SK-N-SH (cell line): ENCODE measurements around the gene DEPP1. TPM values are rescaled to one million over a fixed set of nuclear protein-coding genes. Genes with fewer than 3 reads are reported as not detected.

ENCODE experiments used
- CTCF ChIP-seq: fragments of 200-600 bp; sonication (generic); IDR thresholded peaks from 2 replicates; pipeline ENCODE4 v1.6.1; 2017; ENCODE audit warnings: antibody characterized with exemption, mild to moderate bottlenecking, moderate library complexity
- FOSL2 ChIP-seq: IDR thresholded peaks from 2 replicates; pipeline ENCODE4 v1.4.0; 2012; ENCODE audit warnings: low read depth, mild to moderate bottlenecking, moderate library complexity, borderline replicate concordance
- FOXJ3 ChIP-seq: sonication (generic); formaldehyde crosslinking; IDR thresholded peaks from 2 replicates; pipeline ENCODE4 v1.5.1; 2020; ENCODE audit warnings: mild to moderate bottlenecking, missing genetic modification reagents
- NRF1 ChIP-seq: IDR thresholded peaks from 2 replicates; pipeline ENCODE4 v1.6.1; 2012; ENCODE audit warnings: low read depth, mild to moderate bottlenecking, low read length
- PBX3 ChIP-seq: IDR thresholded peaks from 2 replicates; pipeline ENCODE4; 2012
- RXRA ChIP-seq: IDR thresholded peaks from 2 replicates; pipeline ENCODE4 v1.4.0; 2012; ENCODE audit warnings: low read depth, mild to moderate bottlenecking, borderline replicate concordance
- TAF1 ChIP-seq: IDR thresholded peaks from 2 replicates; pipeline ENCODE4 v1.6.1; 2012; ENCODE audit warnings: low read depth, mild to moderate bottlenecking, low read length, moderate library complexity, borderline replicate concordance
- polyA plus RNA-seq, 3 experiments: library from polyadenylated mRNA; depleted of rRNA; stranded (reverse); fragments of >200 nt; gene quantifications; 2 replicates each; pipeline ENCODE4 v1.2.3, GENCODE V29; 2012

The DEPP1 gene
- polyA plus RNA-seq, 1 of the 3 experiments (the other 2 are of a cell fraction), result 5.3 TPM

GRCh38 chr10:44926751-44927351 is 51.8 kb downstream of the DEPP1 start (continued):
- no peak for TF ChIP-seq FOXJ3 (CRISPR knock-in tag)
- no peak for TF ChIP-seq TAF1
- TF ChIP-seq CTCF, result no peak
- TF ChIP-seq RXRA, result no peak
- no peak for TF ChIP-seq FOSL2
- no peak for TF ChIP-seq PBX3
- TF ChIP-seq NRF1, result no peak

Other genes with a start within 250 kb of the DEPP1 start
- gene TMEM72, start 67.5 kb downstream of the DEPP1 start, polyA plus RNA-seq (2012; rRNA removed), result not detected in 2 replicates
- 11.0 and 14.1 TPM in 2 replicates for gene RASSF4, start 19.0 kb downstream of the DEPP1 start, polyA plus RNA-seq (2012; rRNA removed)
- 10.2 and 13.2 TPM in 2 replicates for gene ZNF22, start 22.1 kb upstream of the DEPP1 start, polyA plus RNA-seq (2012; rRNA removed)